K562 (cell line): Measurements from ENCODE around the gene TYW1B. TPM values are rescaled to one million over a fixed set of nuclear protein-coding genes. Genes with fewer than 3 reads are reported as not detected.
"Not testable (repeated sequence)": the region's sequence is repeated elsewhere in the genome, so short reads cannot be mapped to it uniquely, and the experiment has no call there.

Experiments used
- CTBP1 ChIP-seq: fragments of 450-650 bp; IDR thresholded peaks from 2 replicates; pipeline ENCODE4 v1.6.1; 2016; ENCODE audit warnings: borderline replicate concordance
- E2F6 ChIP-seq, 2 experiments: IDR thresholded peaks; 2 replicates each; pipeline ENCODE4 v1.6.1; 2011; ENCODE audit warnings: borderline replicate concordance in 1 of 2, control low read depth in 1 of 2, low read depth in 1 of 2, low read length in 1 of 2, mild to moderate bottlenecking in 1 of 2, mixed read lengths in 1 of 2, moderate library complexity in 1 of 2; ENCODE audit not compliant: insufficient read depth in 1 of 2, insufficient read length in 1 of 2, poor library complexity in 1 of 2, severe bottlenecking in 1 of 2; ENCODE audit errors: extremely low read depth in 1 of 2
- ESRRA ChIP-seq: fragments of 450-650 bp; IDR thresholded peaks from 2 replicates; pipeline ENCODE4 v1.6.1; 2014; ENCODE audit warnings: low read depth, mild to moderate bottlenecking, moderate library complexity, borderline replicate concordance
- HDAC1 ChIP-seq, 2 experiments: fragments of 450-650 bp; IDR thresholded peaks; 2 replicates each; pipeline ENCODE4 v1.6.1; 2016 to 2017; ENCODE audit warnings: inconsistent platforms in 1 of 2, mild to moderate bottlenecking in 1 of 2, moderate library complexity in 1 of 2
- NKRF ChIP-seq: fragments of 450-650 bp; IDR thresholded peaks from 2 replicates; pipeline ENCODE4 v1.6.1; 2016; ENCODE audit warnings: borderline replicate concordance
- NR2C2 ChIP-seq, 2 experiments: fragments of 200-800 bp in 1 of 2; sonication (Bioruptor generic) in 1 of 2; sonication (generic) in 1 of 2; formaldehyde crosslinking in 1 of 2; IDR thresholded peaks; 2 replicates each; pipeline versions ENCODE4 v1.6.1 to v1.8.0; 2016 to 2022; ENCODE audit warnings: mild to moderate bottlenecking in 1 of 2, missing compliant biosample characterization in 1 of 2, missing genetic modification characterization in 1 of 2, missing genetic modification reagents in 1 of 2
- POLR2AphosphoS5 ChIP-seq: IDR thresholded peaks from 2 replicates; pipeline ENCODE4 v1.6.1; 2011; ENCODE audit warnings: mild to moderate bottlenecking, low read depth, low read length, moderate library complexity; ENCODE audit not compliant: control insufficient read depth, insufficient read depth
- RBBP5 ChIP-seq: fragments of 200-600 bp; sonication (generic); IDR thresholded peaks from 2 replicates; pipeline ENCODE4 v1.6.1; 2012; ENCODE audit warnings: borderline replicate concordance, mild to moderate bottlenecking, low read length, control low read depth, inconsistent platforms; ENCODE audit not compliant: insufficient read depth, poor library complexity, severe bottlenecking
- RNF2 ChIP-seq: sonication (generic); IDR thresholded peaks from 2 replicates; pipeline ENCODE4 v1.6.1; 2016
- SAP30 ChIP-seq: fragments of 200-600 bp; sonication (generic); IDR thresholded peaks from 2 replicates; pipeline ENCODE4 v1.6.1; 2012; ENCODE audit warnings: borderline replicate concordance, low read depth, mild to moderate bottlenecking, moderate library complexity, low read length, control low read depth, inconsistent platforms; ENCODE audit not compliant: insufficient read depth, poor library complexity, severe bottlenecking
- SP1 ChIP-seq: sonication (generic); formaldehyde crosslinking; IDR thresholded peaks from 2 replicates; pipeline ENCODE4 v1.8.1; 2022; ENCODE audit warnings: mild to moderate bottlenecking, missing genetic modification reagents
- TAF7 ChIP-seq: fragments of 450-650 bp; IDR thresholded peaks from 2 replicates; pipeline ENCODE4 v1.6.1; 2016; ENCODE audit warnings: missing genetic modification characterization, missing compliant biosample characterization
- TARDBP ChIP-seq: fragments of 450-650 bp; IDR thresholded peaks from 2 replicates; pipeline ENCODE4 v1.6.1; 2016
- TBP ChIP-seq: optimal IDR thresholded peaks from 2 replicates; pipeline ENCODE3; 2011; ENCODE audit warnings: low read depth, low read length, improper control_type of control experiment
- THAP12 ChIP-seq: fragments of 250-450 bp; sonication (Bioruptor Pico); IDR thresholded peaks from 2 replicates; pipeline ENCODE4 v1.9.0; 2021; ENCODE audit warnings: mild to moderate bottlenecking, inconsistent platforms
- ZBTB11 ChIP-seq, 3 experiments: fragments of 200-800 bp in 1 of 3; fragments of 250-450 bp in 1 of 3; fragments of 450-650 bp in 1 of 3; sonication (Bioruptor Pico) in 1 of 3; sonication (Bioruptor generic) in 1 of 3; formaldehyde crosslinking in 1 of 3; IDR thresholded peaks; 2 replicates each; pipeline versions ENCODE4 v1.6.1 to v1.8.0; 2016 to 2022; ENCODE audit warnings: mild to moderate bottlenecking in 2 of 3, missing genetic modification characterization in 2 of 3, missing compliant biosample characterization in 1 of 3, moderate library complexity in 1 of 3
- ZBTB17 ChIP-seq: fragments of 450-650 bp; formaldehyde crosslinking; IDR thresholded peaks from 2 replicates; pipeline ENCODE4 v1.4.0; 2020; ENCODE audit warnings: mild to moderate bottlenecking
- polyA plus RNA-seq, 8 experiments: library from polyadenylated mRNA; depleted of rRNA in 4 of 8; stranded (reverse) in 5 of 8; unstranded in 3 of 8; fragments of >200 nt; fragmentation: Nextera tagmentation in 2 of 8; fragmentation: Illumina TruSeq in 1 of 8; extraction: Ambion mirVana in 2 of 8; extraction: Trizol in 1 of 8; gene quantifications; 2 replicates each; pipeline versions ENCODE4 v1.2.1 to v1.2.3, GENCODE V29; 2011 to 2014; ENCODE audit warnings: inconsistent platforms in 1 of 8, missing spikeins in 1 of 8
- total RNA-seq, 7 experiments: library from RNA; depleted of rRNA in 6 of 7; stranded (reverse); fragments of >200 nt in 6 of 7; fragmentation: Illumina TruSeq in 2 of 7; extraction: Trizol in 2 of 7; gene quantifications; 2 replicates each; pipeline versions ENCODE4 v1.2.1 to v1.2.3, GENCODE V29; 2011 to 2021; ENCODE audit warnings: low replicate concordance in 1 of 7

Gene TYW1B
- total and polyA plus RNA-seq, 9 of the 15 experiments (the other 6 are each of a cell fraction or from before 2014, with no cell fraction given) = 5.8 to 14.7 (median 9.8) TPM

GRCh38 chr7:72829291-72829686 lies 1.3 kb upstream of the TYW1B start (continued):
- TF ChIP-seq THAP12 (CRISPR knock-in tag) (peak; percentile 93), NKRF (peak; percentile 59; the same call in 1 of the 2 replicates), ZBTB11 (CRISPR knock-in tag; IDR thresholded peaks at IDR 0.05) (peak; percentile 93 to 97 (median 97)), E2F6 (IDR thresholded peaks at IDR 0.05; ENCODE audit: borderline replicate concordance in 1 of 2, extremely low read depth in 1 of 2, insufficient read depth in 1 of 2, insufficient read length in 1 of 2, low read depth in 1 of 2, low read length in 1 of 2, poor library complexity in 1 of 2, severe bottlenecking in 1 of 2) (peak in 1 of 2 experiments; percentile 66), NR2C2 (CRISPR knock-in tag; IDR thresholded peaks at IDR 0.05) (peak; percentile 62; the same call in 1 of the 2 replicates), SP1 (peak; percentile 84), CTBP1 (peak; percentile 73), TARDBP (0 out of 2 replicates have a peak, but pooled peaks have one; percentile 42), TBP (peak; percentile 53), POLR2AphosphoS5 (peak; percentile 87), ZBTB17 (CRISPR knock-in tag) (0 out of 2 replicates have a peak, but pooled peaks have one; percentile 13), RNF2 (0 out of 2 replicates have a peak, but pooled peaks have one; percentile 51), HDAC1 (IDR thresholded peaks at IDR 0.05) (peak in 1 of 2 experiments; percentile 31; a peak in 1 of 4 replicates), SAP30 (peak; percentile 82), ESRRA (peak; percentile 85; the same call in 1 of the 2 replicates), TAF7 (tag) (peak; percentile 29; the same call in 1 of the 2 replicates), RBBP5 (peak; percentile 86)
- TF ChIP-seq NR2C2 (tag; IDR thresholded peaks at IDR 0.05) = not testable (repeated sequence)
